ENCODE measurements around the gene BTN3A1. TPM values are rescaled to one million over a fixed set of nuclear protein-coding genes. Genes with fewer than 3 reads are reported as not detected.

The BTN3A1 gene
- total and polyA plus RNA-seq, 2 experiments from 2014 or later: 12.9 to 18.4 TPM

GRCh38 chr6:26358511-26358981 lies 43.5 kb upstream of the BTN3A1 start:
- TF ChIP-seq CTCF (IDR thresholded peaks at IDR 0.05; ENCODE audit: poor library complexity) (no peak), EZH2 (IDR thresholded peaks at IDR 0.05; ENCODE audit: borderline replicate concordance) (no peak), EZH2phosphoT487 (IDR thresholded peaks at IDR 0.05; ENCODE audit: low read depth, severe bottlenecking, unreplicated experiment) (no peak)
- no peak overlapping the region for H3K4me2 ChIP-seq
- H3K9me3 ChIP-seq (ENCODE audit: low read depth): no peaks in the 10 kb centered on the region
- no peaks in the 10 kb centered on the region for H3K4me1 ChIP-seq (ENCODE audit: insufficient read depth)
- DNase-seq (ENCODE audit: low spot score): no peak
- H3K27ac ChIP-seq: no peak overlapping the region
- H4K20me1 ChIP-seq (ENCODE audit: insufficient read depth, poor library complexity, severe bottlenecking): no peaks in the 10 kb centered on the region
- WGBS (ENCODE audit: low lambda C conversion rate, missing lambda C conversion rate): 91% methylated on average over 7 of the region's 7 CpGs
- H2AFZ ChIP-seq: no peak overlapping the region
- no peaks in the 10 kb centered on the region for H3K9me2 ChIP-seq (replicated peaks; ENCODE audit: insufficient read depth)
- H3K27me3 ChIP-seq: no peaks in the 10 kb centered on the region
- H3K4me3 ChIP-seq: no peak overlapping the region
- no peaks in the 10 kb centered on the region for H3K79me2 ChIP-seq
- no peaks in the 10 kb centered on the region for H3K36me3 ChIP-seq (replicated peaks; ENCODE audit: insufficient read depth, low read depth)

GRCh38 chr6:26359765-26360164 lies 42.3 kb upstream of the BTN3A1 start:
- Histone ChIP-seq H3K9me2 (replicated peaks; ENCODE audit: insufficient read depth) (no peaks in the 10 kb centered on the region), H3K4me2 (no peak overlapping the region), H3K36me3 (replicated peaks; ENCODE audit: insufficient read depth, low read depth) (no peaks in the 10 kb centered on the region), H3K4me3 (no peak overlapping the region), H4K20me1 (ENCODE audit: insufficient read depth, poor library complexity, severe bottlenecking) (no peaks in the 10 kb centered on the region), H3K27me3 (no peaks in the 10 kb centered on the region), H3K79me2 (no peaks in the 10 kb centered on the region), H3K27ac (no peak overlapping the region), H3K4me1 (ENCODE audit: insufficient read depth) (peaks cover 7% of the 10 kb centered on the region), H3K9me3 (ENCODE audit: low read depth) (no peaks in the 10 kb centered on the region), H2AFZ (no peak overlapping the region)
- WGBS (ENCODE audit: low lambda C conversion rate, missing lambda C conversion rate): 90% methylated on average over 5 of the region's 5 CpGs
- no peak for DNase-seq (ENCODE audit: low spot score)
- TF ChIP-seq EZH2 (IDR thresholded peaks at IDR 0.05; ENCODE audit: borderline replicate concordance) (no peak), CTCF (IDR thresholded peaks at IDR 0.05; ENCODE audit: poor library complexity) (no peak), EZH2phosphoT487 (IDR thresholded peaks at IDR 0.05; ENCODE audit: low read depth, severe bottlenecking, unreplicated experiment) (no peak)

GRCh38 chr6:26360451-26361416 lies 41.3 kb upstream of the BTN3A1 start:
- Histone ChIP-seq H3K9me3 (ENCODE audit: low read depth) (no peaks in the 10 kb centered on the region), H3K4me3 (no peak overlapping the region), H3K27me3 (no peaks in the 10 kb centered on the region), H3K9me2 (replicated peaks; ENCODE audit: insufficient read depth) (no peaks in the 10 kb centered on the region), H3K79me2 (no peaks in the 10 kb centered on the region), H3K4me2 (no peak overlapping the region), H3K4me1 (ENCODE audit: insufficient read depth) (peaks cover 7% of the 10 kb centered on the region), H3K36me3 (replicated peaks; ENCODE audit: insufficient read depth, low read depth) (no peaks in the 10 kb centered on the region), H3K27ac (no peak overlapping the region), H2AFZ (no peak overlapping the region), H4K20me1 (ENCODE audit: insufficient read depth, poor library complexity, severe bottlenecking) (no peaks in the 10 kb centered on the region)
- no peak for DNase-seq (ENCODE audit: low spot score)
- 95% methylated on average over 14 of the region's 14 CpGs for WGBS (ENCODE audit: low lambda C conversion rate, missing lambda C conversion rate)
- TF ChIP-seq EZH2 (IDR thresholded peaks at IDR 0.05; ENCODE audit: borderline replicate concordance): no peak
- TF ChIP-seq EZH2phosphoT487 (IDR thresholded peaks at IDR 0.05; ENCODE audit: low read depth, severe bottlenecking, unreplicated experiment): no peak
- no peak for TF ChIP-seq CTCF (IDR thresholded peaks at IDR 0.05; ENCODE audit: poor library complexity)
